ENCODE measurements around the gene CORO2B.

DNA sequence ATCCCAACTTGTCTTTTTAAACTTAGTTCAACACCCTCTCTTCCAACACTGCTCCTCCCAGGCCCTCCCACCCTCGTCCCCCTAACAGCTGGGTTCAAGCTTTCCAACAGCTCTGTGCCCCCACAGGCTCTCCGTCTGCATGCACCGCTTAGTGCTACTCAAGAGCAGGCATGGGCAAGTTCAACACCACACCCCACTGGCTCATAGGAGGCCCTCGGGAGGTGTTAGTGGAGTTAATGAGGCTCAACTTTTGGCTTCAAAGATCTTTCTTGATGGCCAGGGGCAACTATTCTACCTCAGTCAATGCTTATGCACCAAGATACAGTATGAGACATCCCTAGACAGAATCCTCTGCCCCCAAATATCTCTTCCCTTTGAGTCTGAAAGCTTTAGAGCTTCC lies 127.5 kb downstream of the CORO2B start:
- TF ChIP-seq, protein P1, sequence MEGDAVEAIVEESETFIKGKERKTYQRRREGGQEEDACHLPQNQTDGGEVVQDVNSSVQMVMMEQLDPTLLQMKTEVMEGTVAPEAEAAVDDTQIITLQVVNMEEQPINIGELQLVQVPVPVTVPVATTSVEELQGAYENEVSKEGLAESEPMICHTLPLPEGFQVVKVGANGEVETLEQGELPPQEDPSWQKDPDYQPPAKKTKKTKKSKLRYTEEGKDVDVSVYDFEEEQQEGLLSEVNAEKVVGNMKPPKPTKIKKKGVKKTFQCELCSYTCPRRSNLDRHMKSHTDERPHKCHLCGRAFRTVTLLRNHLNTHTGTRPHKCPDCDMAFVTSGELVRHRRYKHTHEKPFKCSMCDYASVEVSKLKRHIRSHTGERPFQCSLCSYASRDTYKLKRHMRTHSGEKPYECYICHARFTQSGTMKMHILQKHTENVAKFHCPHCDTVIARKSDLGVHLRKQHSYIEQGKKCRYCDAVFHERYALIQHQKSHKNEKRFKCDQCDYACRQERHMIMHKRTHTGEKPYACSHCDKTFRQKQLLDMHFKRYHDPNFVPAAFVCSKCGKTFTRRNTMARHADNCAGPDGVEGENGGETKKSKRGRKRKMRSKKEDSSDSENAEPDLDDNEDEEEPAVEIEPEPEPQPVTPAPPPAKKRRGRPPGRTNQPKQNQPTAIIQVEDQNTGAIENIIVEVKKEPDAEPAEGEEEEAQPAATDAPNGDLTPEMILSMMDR (IDR thresholded peaks at IDR 0.05), result no peak
- TF ChIP-seq EZH2 (IDR thresholded peaks at IDR 0.05) (no peak), EZH2phosphoT487 (IDR thresholded peaks at IDR 0.05) (no peak)

Measured in neural progenitor cell (in vitro differentiated cells).